IMR-90 (cell line): ENCODE measurements around the gene ZNF169.
"Not testable (repeated sequence)": the region's sequence is repeated elsewhere in the genome, so short reads cannot be mapped to it uniquely, and the experiment has no call there.

Experiments used
- CTCF ChIP-seq: conservative IDR thresholded peaks from 2 replicates; pipeline ENCODE4 v1.5.1; 2012; ENCODE audit warnings: mild to moderate bottlenecking, low read depth, low read length, improper control_type of control experiment
- MAFK ChIP-seq: IDR thresholded peaks from 2 replicates; pipeline ENCODE4 v1.6.1; 2012; ENCODE audit warnings: low read depth, low read length, improper control_type of control experiment
- MAZ ChIP-seq: IDR thresholded peaks from 2 replicates; pipeline ENCODE4 v1.6.1; 2012; ENCODE audit warnings: low read depth, mild to moderate bottlenecking, low read length, improper control_type of control experiment, moderate library complexity, borderline replicate concordance
- MXI1 ChIP-seq: IDR thresholded peaks from 2 replicates; pipeline ENCODE4 v1.6.1; 2012; ENCODE audit warnings: low read depth, mild to moderate bottlenecking, low read length, moderate library complexity, borderline replicate concordance
- POLR2A ChIP-seq: IDR thresholded peaks from 2 replicates; pipeline ENCODE4 v1.6.1; 2012; ENCODE audit warnings: mild to moderate bottlenecking, low read depth, low read length
- RAD21 ChIP-seq: IDR thresholded peaks from 2 replicates; pipeline ENCODE4 v1.6.1; 2012; ENCODE audit warnings: low read length, improper control_type of control experiment
- RCOR1 ChIP-seq: IDR thresholded peaks from 2 replicates; pipeline ENCODE4 v1.6.1; 2012; ENCODE audit warnings: mild to moderate bottlenecking, low read length, improper control_type of control experiment; ENCODE audit not compliant: insufficient replicate concordance
- RFX5 ChIP-seq: IDR thresholded peaks from 2 replicates; pipeline ENCODE4 v1.8.0; 2012; ENCODE audit warnings: low read depth, mild to moderate bottlenecking, low read length, moderate library complexity
- USF2 ChIP-seq: fragments of 150-350 bp; IDR thresholded peaks from 2 replicates; pipeline ENCODE4 v1.6.1; 2017; ENCODE audit warnings: mild to moderate bottlenecking, antibody characterized with exemption, low read length, low read depth

- TF ChIP-seq CTCF, POLR2A, MAFK, MXI1, USF2, RFX5, RAD21, MAZ, RCOR1: not testable (repeated sequence)
These were observed 79.6 kb downstream of the ZNF169 start for GRCh38 chr9:94338723-94339122.
